SW480 (cell line): ENCODE results near the gene TLK2.
A peak's percentile ranks its signal among the peaks of the same experiment; 100 is the strongest.
"Not testable (repeated sequence)": the region's sequence is repeated elsewhere in the genome, so short reads cannot be mapped to it uniquely, and the experiment has no call there.

Experiments used
- DNase-seq: peaks from one replicate; pipeline ENCODE4 v3.0.0-alpha.2; 2016; ENCODE audit warnings: low spot score

The TLK2 gene

DNA sequence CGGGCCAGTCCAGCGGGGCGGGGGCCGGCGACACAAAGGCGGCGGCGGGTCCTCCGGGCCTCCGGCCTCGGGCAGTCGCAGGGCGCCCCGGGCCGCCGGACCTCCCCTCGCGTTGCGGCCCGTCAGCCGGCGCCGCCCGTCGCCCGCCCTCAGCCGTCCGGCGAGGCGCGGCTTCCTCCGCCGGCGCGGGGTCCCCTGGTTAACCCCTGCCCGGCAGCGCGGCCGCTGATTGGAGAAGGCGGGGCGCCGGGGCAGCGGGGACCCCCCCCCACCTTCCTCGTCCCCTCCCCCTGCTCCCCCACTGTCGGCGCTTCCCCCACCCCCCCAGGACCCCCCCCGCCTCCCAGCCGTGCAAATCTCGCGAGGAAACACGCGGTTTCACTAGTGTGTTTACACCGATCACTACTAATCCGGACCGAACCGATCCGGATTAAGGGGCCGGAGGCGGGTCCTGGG, at the start of gene TLK2:
Gene TLK2 (plus strand): TSS at position 402 of the 456 bp plus-strand sequence. CDS start 2,301 bp downstream, outside the sequence.
- DNase-seq: peak; percentile 73

DNA sequence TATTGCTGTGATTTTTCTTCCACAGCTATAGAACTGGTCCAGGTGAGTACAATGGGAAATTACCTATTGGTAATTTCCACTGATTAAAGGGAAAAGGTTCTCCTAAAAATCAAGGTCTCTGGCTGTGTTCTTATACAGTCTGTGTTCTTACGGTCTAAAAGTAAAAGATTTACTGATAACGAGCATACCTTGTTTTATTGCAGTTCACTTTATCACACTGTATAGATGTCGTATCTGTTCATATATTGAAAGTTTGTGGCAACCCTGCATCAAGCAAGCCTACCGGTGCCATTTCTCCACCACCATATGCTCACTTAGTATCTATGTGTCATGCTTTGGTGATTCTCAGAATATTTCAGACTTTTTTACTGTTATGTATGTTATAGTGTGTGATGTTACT, 43.4 kb upstream of the TLK2 start:
- not testable (repeated sequence) for DNase-seq

GRCh38 chr17:62441181-62441580, 37.4 kb upstream of the TLK2 start:
- not testable (repeated sequence) for DNase-seq

- DNase-seq: no peak
These were observed 34.6 kb upstream of the TLK2 start for GRCh38 chr17:62444063-62444462.

- DNase-seq: not testable (repeated sequence)
These were observed 32.8 kb upstream of the TLK2 start for GRCh38 chr17:62445791-62446190.

- not testable (repeated sequence) for DNase-seq
These were observed 26.4 kb upstream of the TLK2 start for GRCh38 chr17:62452195-62452594.

- DNase-seq: not testable (repeated sequence)
These were observed 25.6 kb upstream of the TLK2 start for GRCh38 chr17:62453041-62453440.

DNA sequence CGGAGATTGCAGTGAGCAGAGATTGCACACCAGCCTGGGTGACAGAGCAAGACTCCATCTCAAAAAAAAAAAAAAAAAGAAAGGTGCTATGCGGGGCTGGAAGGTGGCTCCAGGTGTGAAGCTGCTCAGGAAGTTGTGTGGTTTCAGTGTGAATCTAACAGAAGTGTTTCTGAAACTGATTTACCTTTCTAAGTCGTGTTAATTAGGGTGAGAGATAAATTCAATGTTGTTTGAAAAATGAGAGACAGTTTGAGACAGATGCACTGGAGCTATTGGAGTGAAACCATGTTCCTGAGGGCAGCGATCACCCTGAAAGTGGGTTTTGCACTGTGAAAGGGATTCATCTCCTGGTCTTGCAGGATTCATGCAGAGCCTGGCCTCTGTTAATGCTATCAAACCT, 25.0 kb upstream of the TLK2 start:
- not testable (repeated sequence) for DNase-seq

DNA sequence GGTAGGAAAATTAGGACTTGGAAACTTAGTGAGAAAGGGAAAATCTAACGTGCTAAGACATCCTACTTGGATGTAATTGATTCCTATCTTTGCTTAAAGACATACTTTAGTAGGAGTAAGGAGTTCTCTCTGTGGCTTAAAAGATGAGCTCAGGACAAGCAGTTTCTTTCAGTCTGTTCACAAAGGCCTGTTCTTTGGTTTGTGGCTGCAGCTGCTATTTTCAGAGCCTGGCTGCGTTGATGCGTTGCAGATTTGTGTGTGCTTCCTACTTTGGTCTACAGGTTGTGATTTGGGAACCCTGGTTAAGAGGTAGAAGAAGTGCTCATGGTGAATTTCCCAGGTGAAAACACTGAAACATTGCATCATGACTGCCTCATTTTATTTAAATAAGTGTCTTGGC, 24.5 kb upstream of the TLK2 start:
- not testable (repeated sequence) for DNase-seq

DNA sequence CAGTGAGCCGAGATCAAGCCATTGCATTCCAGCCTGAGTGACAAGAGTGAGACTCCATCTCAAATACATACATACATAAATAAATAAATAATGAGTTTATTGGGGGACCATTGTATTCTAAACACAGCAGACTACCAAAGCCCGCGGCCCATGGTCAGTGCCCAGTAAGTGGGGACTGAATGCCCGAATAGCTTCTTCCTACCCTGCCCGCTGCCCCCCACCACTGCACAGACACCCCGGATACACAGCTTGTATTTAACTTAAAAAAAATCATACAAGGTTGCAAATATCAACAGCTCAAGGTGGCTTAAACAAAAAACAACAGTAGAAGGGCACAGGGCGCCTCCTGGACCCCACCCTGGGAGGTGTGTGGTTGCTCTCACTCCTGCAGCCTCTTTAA, 22.6 kb upstream of the TLK2 start:
- DNase-seq: no peak

DNA sequence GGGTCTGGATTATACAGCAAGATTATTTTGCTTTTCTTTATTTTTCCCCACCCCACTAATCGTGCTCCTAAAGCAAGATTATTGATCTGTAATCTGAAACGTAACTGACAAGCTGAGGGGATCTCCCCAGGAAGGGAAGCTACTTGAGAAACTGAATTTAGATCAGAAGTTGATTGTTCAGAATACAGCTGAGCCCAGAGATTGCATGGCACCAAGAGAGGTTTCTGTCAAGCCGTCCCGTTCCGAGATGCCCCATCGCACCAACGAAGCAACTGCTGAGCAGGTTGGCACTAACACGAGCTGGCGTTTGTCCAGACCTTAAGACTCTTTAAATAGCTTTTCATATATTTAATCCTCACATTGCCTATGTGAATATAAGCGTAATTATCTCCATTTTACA, 20.1 kb upstream of the TLK2 start:
- not testable (repeated sequence) for DNase-seq

DNA sequence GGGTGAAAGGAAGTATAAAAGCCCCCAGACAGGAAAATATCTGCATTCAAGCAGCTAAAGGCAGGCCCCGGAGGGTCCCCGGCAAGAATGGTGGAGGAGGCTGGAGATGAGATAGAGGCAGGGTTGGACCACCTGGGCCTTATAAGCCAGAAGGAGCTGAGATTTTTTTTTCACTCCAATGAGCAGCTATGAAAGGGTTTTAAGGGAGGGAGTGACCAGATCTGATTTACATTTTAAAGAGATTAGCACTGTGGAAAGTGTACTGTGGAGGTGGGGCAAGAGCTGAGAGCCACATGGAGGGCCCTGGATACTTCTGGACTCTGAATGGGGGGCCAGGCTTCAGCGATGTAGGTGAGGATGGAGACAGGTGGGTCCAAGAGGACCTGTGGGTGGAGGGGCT, 14.2 kb upstream of the TLK2 start:
- not testable (repeated sequence) for DNase-seq

DNA sequence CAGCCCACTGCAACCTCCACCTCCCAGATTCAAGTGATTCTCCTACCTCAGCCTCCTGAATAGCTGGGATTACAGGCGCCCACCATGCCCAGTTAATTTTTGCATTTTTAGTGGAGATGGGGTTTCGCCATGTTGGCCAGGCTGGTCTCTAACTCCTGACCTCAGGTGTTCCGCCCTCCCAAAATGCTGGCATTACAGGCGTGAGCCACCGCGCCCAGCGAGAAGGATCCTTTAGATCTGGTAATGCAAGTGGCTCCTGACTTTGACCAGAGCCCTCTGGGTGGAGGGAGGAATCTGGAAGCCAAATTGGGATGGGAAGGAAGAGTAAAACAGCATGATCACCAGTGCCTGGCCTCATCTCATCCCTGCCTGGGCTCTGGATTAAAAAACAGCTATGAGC, 13.4 kb upstream of the TLK2 start:
- DNase-seq: not testable (repeated sequence)

GRCh38 chr17:62470666-62471379, 7.8 kb upstream of the TLK2 start:
- peak; percentile 82 for DNase-seq

- DNase-seq: not testable (repeated sequence)
These were observed 7.2 kb upstream of the TLK2 start for GRCh38 chr17:62471380-62471880.

DNA sequence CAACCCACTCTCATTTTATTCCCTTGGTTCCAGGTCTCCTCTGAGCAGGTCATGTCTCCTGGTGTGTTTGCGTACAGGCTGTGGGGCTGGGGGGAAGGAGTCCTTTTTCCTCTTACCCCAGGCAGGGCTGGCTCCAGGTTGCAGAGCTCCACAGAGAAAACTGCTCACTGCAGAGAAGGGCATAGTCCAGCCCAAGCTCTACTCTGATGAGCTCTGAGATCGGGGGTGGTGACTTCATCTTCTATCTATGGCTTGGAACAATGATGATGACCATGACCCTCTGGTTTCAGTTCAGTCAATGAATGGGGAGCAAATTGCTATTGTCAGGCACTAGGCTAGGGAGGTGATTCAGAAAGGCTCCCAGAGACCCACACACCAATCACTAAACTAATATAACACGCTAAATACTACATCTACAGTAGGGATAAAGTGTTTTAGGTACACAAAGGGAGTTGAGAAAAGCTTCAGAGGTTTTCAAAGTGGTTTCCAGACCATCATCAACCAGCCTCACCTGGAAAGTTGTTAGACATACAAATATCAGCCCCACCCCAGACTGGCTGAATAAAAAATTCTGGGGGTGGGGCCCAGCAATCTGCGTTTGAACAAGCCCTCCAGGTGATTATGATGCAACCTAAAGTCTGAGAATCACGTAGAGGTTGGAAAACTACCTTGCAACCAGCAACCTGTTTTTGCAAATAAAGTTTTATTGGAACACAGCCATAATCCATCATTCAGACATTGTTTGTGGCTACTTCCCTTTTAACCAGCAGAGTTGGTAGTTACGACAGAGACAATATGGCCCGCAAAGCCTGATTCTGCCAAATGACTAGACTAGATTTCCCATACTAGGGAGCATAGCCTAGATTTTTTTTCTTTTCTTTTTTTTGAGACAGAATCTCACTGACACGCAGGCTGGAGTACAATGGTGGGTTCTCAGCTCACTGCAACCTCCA, 5.3 kb upstream of the TLK2 start:
- peak; percentile 43 for DNase-seq

DNA sequence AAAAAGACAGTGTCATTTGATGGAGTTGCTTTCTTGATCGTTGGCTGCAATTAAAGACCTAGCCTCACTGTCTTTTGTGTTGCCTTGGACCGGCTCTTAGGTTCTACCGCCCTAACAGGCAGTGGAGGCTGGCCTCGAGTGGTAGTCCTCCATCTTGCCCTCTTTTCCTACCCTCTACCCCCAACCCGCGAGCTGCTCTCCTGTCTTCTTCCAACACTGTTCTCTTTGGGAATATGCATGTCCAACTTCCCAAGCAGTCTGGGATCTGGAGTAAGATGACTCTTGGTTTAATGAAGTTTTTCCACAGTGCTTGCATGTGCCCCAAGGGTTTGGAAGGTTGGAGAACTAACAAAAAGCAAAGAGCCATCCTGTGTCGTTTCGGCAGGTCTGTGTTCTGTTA, 1.5 kb upstream of the TLK2 start:
- DNase-seq: not testable (repeated sequence)

- DNase-seq: peak; percentile 30
These were observed 762 bp upstream of the TLK2 start for GRCh38 chr17:62477718-62478408.

DNA sequence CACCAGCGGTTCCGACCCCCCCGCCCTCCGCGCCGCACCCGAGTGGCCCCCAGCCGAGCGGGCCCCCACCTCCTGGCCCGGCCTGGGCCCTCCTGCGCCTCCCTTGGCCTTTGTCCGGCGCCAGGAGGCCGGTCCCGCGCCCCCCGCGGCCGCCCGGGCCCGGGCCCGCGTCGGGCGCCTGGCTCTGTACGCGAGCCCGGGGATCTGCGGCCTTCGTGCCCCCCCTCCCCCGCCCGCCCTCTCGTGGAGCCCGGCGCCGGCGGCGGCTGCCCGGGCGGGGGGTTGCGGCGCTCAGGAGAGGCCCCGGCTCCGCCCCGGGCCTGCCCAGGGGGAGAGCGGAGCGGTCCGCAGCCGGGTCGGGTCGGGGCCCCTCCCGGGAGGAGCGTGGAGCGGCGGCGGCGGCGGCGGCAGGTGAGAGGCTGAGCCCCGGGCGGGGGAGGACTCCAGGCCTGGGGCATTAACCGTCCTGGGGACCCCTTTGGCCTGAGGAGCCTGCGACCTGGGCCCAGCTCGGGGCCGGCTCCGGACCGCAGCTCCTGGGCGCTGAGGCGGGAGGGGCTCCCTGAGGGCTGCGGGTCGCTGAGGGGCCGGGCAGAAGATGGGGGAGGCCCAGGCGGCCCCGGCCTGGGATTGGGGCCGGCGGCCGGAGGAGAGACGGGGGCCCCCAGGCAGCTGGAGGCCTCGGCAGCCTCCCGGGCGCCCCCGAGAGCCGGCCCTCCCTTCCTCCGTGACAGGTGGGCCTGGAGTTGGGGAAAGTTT, 434 bp downstream of the TLK2 start:
- not testable (repeated sequence) for DNase-seq

DNA sequence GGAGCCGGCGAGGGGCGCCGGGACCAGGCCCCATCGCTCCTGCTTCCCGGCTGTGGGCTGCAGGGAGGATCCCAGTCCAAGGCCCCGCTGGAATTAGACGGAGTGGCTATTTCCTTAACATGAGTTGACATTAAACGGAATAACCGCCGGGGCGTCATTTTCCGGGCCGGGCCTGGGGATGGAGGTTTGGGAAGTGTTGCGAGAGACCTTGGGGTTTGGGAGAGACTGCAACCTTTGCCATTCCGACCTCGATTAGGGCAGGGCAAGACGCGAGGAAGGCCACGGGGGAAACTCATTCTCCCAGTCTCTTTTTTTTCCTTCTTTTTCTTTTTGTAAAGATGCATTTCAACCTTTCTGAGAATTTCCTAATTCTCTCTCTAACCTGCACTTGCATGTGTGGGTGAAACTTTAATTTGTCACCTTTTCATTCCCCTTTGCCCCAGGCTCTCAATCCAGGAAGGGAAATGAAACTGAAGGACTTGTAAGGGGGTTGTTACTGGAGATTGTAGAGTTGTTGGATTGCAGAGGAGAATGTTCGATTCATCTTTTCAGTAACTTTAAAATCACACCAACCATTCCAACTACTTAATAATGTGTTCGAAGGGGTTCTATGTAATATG, 1.1 kb downstream of the TLK2 start:
- peak; percentile 3 for DNase-seq

DNA sequence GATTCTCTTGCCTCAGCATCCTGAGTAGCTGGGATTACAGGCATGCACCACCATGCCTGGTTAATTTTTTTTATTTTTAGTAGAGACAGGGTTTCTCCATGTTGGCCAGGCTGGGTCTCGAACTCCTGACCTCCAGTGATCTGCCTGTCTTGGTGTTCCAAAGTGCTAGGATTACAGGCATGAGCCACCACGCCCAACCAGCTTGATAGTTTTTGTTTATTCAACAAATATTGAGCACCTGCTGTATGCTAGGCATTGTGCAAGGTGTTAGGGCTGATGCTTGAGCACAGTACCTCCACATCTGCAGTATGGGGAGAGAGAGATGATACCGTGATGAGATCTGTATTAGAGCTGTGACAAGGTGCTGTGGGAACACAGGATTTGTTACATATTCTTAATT, 3.9 kb downstream of the TLK2 start:
- not testable (repeated sequence) for DNase-seq
